Measurements from ENCODE around the gene HELB. TPM values are rescaled to one million over a fixed set of nuclear protein-coding genes. Genes with fewer than 3 reads are reported as not detected.

HELB gene
- total RNA-seq, 1 experiment from 2014 or later, result 1.1 TPM

DNA sequence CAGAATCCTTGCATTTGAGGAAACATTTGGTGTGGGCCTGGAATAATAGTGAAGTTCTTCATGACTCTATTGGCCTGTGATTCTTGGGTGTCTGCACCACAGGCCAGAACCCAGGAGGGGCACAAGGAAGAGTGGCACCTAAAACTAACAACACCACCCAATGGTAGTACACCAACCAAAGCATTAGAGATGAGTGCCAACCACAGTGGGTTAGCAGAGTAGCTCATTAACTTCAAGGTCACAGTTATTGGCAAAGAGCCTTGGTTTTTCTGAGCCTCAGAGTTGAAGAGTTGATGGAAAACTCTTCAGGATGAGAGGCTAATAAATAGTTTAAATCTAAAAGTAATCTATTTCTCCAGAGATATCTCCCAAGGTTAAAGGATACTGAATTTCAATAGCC, 57.0 kb downstream of the HELB start:
- DNase-seq (ENCODE audit: low read depth), result no peak

DNA sequence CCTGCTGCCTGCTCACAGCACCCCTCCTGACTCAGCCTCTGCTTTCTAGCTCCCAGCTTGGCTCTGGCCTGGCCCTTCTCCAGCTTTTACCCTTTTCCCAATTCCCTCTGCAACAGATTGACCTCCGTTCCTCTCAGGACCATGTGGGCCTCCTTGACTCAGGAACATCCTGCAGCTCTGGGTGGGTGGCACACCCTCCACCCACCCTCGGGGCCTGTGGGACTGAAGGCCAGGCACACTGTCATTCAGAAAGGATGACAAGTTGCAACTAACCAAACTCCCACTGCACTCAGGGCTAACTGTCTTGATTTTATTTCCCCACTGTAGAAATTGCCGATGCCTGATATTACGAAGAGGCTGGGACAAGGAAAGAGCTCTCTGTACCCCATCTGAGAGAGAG, 59.4 kb downstream of the HELB start:
- no peak for DNase-seq (ENCODE audit: low read depth)

DNA sequence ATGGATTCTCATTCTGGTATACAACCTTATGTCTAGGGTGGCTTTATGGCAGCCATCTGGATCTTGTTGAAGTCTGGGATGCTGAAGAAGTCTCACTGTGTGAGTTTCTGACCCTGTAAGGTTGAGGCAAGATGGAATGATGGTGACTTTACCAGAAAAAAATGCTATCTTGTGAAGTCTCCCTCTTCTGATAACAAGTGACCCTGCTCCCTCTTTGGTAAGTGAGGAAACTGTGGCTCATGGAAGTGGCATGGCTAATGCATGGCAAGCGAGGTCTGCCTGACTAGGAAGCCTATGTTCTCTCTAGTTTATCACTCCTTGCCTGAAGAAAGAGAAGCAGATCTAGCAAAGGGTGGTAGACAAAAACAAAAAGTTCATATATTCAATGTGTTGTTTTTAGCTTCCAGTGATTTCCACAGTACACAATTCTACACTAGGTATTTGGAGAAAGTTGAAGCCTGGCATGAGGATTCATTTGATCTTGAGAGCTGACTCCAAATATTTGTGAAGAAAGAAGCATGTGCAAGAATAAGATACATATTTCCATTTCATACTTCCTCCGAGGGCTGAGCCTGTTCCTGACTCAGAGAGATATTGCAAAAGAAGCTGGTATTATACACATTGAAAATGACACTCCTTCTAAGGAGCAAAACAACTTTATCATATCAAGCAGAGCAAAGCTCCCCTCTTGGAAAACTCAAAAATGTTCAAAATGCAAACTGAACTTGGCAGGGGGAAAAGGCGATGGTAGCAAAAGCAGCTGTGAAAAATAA, 63.6 kb downstream of the HELB start:
- DNase-seq (ENCODE audit: low read depth), result no peak

DNA sequence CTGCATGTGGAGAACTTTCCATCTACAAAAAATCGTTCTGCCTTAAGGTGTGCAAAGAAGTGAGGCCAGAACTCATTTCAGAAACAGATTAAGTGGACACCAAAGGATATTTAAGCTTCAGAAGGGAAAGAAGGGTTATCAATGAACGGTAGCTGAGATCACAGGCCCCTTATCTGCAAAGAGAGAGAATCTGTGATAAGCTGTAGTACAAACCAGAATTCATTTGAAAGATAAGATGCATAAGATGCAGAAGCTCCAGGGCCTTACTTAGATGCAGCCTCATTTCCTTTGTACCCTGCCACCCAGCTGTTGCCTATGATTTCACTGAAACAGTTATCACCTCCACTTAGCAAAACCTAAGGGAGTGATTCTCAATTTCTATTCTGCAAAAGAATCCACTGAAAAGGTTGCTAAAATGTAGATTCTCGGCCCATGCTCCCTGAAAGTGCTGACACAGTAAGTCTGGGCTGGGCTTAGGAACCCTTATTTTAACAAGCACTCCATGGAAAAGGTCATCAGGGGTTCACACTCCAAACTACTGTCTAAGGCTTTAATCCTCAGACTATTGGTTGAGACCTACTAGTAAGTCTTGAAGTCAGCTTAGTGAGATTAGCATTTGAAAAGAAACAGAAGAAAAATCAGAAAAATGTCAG, 64.8 kb downstream of the HELB start:
- no peak for DNase-seq (ENCODE audit: low read depth)

DNA sequence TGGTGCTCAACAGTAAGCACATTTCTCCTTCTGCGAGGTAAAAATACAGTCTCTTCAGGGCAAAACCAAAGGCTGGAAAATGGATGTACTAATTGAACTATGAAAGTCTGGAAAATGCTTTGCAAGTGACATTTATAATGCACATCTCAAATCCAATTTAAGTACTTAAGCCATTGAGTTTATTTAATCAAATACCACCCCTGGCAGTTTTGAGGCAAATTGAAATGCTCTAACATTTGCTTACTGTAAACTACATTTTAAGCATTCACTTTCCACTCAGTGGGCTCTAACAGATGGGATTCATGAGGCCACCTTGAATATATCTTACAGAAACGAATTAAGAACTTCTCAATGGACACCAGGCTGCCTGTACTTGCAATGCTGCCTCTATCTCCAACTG, 69.7 kb downstream of the HELB start:
- no peak for DNase-seq (ENCODE audit: low read depth)

DNA sequence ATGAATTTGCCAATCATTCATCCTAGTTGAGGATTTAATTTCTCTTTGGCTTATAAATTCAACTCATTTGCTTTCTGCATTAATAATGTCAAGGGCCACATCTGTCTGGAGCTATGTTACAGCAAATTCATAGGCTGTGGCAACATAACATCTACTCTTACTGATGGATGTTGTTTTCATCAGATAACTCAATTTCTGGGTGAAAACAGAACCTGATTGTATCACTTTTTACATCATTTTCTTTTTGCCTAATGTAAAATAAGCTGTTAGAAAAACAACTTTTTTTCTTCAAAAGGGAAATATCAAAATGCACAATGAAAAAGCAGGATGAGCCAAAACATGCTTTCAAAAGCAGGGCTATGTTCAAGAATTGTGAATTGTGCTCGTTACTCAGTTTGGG, 73.3 kb downstream of the HELB start:
- DNase-seq (ENCODE audit: low read depth), result no peak

DNA sequence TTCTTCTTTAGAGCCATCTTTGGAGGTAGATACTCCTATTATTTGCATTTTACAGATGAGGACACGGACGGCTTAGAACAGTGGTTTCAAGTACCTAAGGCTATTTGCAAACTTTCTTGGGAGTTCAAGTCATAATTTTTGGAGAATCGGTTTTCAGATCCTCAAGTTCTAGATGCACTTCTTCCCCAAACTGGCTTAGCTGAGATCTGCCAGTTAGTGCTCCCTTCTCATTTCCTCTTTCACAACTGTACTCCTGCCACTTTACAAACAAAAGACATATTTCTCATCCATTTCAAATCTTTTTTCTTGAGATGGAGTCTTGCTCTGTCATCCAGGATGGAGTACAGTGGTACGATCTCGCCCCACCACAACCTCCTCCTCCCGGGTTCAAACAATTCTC, 77.3 kb downstream of the HELB start:
- no peak for DNase-seq (ENCODE audit: low read depth)

DNA sequence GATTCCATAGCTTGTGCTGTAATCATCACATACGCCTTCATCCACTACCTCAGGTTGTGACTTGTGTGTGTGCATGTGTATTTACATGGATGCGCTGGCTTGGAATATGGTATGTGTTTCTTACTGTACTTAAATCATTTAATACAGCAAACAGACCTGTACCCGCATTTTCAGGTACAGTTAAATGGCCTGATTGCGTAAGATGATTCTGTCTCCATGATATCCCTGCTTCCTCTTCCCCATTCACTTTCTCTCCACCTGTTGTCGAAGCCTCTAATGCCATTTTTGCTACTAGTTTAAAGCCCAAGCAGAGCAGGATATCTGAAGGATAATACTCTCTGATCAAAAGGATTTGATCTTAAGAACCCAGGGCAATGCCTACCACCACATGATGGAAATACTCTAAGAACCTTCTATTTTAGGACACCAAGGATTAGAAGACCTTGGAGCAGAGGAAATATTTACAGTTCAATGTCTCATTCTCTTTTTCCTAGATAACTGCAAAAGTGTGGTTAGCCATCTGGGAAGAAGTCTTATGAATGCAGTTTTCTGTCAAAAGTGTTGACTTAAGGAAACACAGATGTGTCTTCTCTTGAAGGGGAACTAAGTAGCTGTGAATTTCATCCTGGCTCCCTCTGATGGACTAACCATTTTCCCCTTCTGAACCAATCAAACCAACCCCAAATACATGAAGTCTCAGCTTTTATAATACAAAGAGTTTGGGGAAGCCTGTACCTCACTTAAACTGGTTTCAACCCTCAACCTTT, 78.7 kb downstream of the HELB start:
- DNase-seq (ENCODE audit: low read depth), result no peak

DNA sequence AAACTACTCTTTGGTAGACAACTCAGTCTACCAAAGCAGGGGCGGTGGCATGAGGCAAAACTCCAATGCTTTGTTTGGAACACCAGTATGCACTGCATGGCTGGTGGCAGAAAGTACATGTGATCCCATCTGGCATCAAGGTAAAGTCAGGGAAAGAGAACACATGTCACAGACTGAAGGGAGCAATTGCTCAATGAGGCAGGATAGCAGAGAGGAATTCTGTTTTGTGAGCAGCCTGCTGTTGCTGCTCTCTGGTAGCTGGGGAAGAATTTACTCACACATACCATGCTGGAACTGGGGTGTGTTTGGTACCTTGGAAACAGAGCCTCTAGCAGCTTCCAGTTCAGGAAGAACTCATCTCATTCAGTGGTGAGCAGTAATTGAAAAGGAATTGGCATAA, 84.8 kb downstream of the HELB start:
- DNase-seq (ENCODE audit: low read depth), result no peak

Other genes with a start within 250 kb of the HELB start
- gene LLPH, start 171.7 kb upstream of the HELB start, total RNA-seq (2014; rRNA removed; shearing (Covaris generic)), result 31.3 and 45.4 TPM in 2 replicates
- gene TMBIM4, start 132.5 kb upstream of the HELB start, total RNA-seq (2014; rRNA removed; shearing (Covaris generic)), result 30.5 and 39.0 TPM in 2 replicates
- 0.03 TPM in 1 of 2 replicates, not detected in the other for gene IRAK3, start 113.3 kb upstream of the HELB start, total RNA-seq (2014; rRNA removed; shearing (Covaris generic))